HG03571 (cell line): ENCODE measurements around the gene CYP4Z1.
"Not testable (repeated sequence)": the region's sequence is repeated elsewhere in the genome, so short reads cannot be mapped to it uniquely, and the experiment has no call there.

Experiments
- ATAC-seq: cut with Tn5 transposase; IDR thresholded peaks from one replicate; pipeline ENCODE4 v1.9.1; 2021; ENCODE audit not compliant: unreplicated experiment

Gene CYP4Z1

DNA sequence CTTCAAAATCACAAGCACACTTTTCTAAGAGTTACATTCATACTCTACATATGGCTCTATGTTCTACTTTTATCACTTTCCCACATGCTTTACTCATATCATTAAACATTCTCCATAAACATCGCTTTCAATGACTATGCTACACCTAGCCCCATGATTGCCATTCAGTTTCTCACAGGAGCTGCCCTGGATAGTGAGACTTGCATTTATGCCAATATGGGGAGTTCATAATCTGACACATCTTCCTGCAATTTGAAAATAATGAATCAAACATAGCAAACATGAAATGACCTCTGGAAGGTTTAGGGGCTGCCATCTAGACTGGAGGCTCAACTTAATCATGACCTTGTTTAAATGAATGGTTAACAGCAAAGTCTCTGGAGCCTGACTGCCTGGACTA is 61.2 kb downstream of the CYP4Z1 start:
- no peak for ATAC-seq

- ATAC-seq: not testable (repeated sequence)
Observed at GRCh38 chr1:47128854-47129253, 61.8 kb downstream of the CYP4Z1 start.

DNA sequence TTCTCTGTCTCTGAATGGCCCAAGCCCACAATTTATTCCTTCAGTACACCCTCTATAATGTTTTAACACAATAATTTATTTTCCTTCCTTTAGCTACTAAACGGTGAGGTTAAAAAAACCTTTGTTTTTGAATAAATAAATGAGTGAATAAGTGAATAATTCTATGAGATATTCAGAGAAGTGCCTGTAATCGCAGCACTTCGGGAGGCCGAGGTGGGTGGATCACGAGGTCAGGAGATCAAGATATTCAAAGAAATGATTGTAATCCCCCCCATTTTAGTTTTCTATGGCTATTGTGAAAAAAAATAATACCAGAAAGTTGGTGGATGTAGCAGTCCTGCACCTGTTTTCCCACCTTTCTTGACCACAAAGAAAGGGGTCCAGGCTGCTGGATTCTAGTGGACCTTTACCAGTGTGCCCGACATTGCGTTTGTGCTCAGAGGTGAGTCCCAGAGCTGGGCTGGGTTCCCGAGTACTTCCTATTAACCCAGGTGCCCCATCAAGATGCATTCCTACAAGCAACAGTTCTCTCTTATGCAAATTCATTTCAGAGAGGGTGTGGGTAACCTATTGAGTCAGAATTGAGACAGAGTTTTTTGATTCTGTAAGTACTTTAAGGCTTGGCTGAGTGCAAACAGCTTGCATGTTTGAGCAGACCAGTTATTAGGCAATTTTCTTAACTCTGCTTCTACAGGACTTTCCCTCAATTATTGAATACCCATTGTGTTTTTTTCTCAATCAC is 62.6 kb downstream of the CYP4Z1 start:
- not testable (repeated sequence) for ATAC-seq

DNA sequence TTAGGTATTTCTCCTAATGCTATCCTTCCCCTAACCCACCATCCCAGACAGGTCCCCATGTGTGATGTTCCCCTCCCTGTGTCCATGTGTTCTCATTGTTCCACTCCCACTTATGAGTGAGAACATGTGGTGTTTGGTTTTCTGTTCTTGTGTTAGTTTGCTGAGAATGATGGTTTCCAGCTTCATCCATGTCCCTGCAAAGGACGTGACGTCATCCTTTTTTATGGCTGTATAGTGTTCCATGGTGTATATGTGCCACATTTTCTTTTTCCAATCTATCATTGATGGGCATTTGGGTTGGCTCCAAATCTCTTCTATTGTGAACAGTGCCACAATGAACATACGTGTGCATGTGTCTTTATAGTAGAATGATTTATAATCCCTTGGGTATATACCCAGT is 65.6 kb downstream of the CYP4Z1 start:
- not testable (repeated sequence) for ATAC-seq

- no peak for ATAC-seq
Observed at GRCh38 chr1:47137198-47137597, 70.2 kb downstream of the CYP4Z1 start, which contains the start of gene CYP4A22. Gene CYP4A22, plus strand, starts transcription at chr1:47137441. Its CDS starts 45 bp downstream, at chr1:47137486.

GRCh38 chr1:47137925-47138615 is 71.0 kb downstream of the CYP4Z1 start:
- no peak for ATAC-seq

DNA sequence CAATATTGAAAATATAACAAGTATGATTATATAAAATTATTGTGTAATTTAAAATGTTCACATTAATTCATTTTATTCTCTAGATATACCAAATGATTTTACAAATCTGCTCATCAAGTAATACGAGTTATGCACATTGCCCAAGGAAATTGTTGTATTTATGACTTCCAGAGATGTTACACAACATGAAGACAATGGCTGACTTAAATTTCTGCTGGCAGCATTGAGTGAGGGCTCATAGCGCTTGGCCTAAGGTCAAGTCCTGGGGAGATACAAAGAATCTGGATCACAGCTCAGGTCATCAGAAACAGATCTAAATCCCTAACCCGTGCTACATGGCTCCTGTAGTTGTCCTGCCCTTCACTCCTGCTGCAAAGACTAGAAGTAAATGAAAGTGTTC is 73.3 kb downstream of the CYP4Z1 start:
- ATAC-seq: not testable (repeated sequence)

- not testable (repeated sequence) for ATAC-seq
Observed at GRCh38 chr1:47143654-47144053, 76.6 kb downstream of the CYP4Z1 start.

DNA sequence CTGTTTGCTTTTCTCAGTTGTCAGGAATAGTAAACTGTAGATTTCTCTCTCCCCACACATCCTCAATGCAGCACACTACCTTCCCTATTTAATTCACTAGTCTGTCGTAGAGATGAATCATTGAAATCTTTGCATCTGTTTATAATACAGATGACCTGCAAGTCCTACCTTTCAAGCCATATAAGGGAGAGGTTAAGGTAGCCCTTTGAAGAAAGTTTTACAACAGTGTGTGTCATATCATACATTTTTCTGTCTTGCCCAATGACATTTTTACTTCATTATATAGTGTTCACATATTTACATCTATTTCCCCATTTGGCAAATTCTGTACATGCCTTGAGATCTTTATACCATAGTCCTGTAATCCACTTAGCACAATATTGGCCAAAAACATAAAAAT is 79.5 kb downstream of the CYP4Z1 start:
- not testable (repeated sequence) for ATAC-seq

GRCh38 chr1:47147047-47147785 is 80.2 kb downstream of the CYP4Z1 start:
- ATAC-seq: no peak

- ATAC-seq: not testable (repeated sequence)
Observed at GRCh38 chr1:47149162-47149561, 82.1 kb downstream of the CYP4Z1 start.

DNA sequence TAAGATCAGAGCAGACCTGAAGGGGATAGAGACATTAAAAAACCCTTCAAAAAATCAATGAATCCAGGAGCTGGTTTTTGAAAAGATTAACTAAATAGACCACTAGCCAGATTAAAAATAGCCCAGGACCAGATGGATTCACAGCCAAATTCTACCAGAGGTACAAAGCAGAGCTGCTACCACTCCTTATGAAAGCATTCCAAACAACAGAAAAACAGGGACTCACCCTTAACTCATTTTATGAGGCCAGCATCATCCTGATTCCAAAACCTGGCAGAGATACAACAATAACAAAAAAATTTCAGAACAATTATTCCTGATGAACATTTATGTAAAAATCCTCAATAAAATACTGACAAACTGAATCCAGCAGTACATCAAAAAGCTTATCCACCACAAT is 89.4 kb downstream of the CYP4Z1 start:
- not testable (repeated sequence) for ATAC-seq

GRCh38 chr1:47157957-47158356 is 90.9 kb downstream of the CYP4Z1 start:
- ATAC-seq: not testable (repeated sequence)

- no peak for ATAC-seq
Observed at GRCh38 chr1:47160716-47161115, 93.7 kb downstream of the CYP4Z1 start.

DNA sequence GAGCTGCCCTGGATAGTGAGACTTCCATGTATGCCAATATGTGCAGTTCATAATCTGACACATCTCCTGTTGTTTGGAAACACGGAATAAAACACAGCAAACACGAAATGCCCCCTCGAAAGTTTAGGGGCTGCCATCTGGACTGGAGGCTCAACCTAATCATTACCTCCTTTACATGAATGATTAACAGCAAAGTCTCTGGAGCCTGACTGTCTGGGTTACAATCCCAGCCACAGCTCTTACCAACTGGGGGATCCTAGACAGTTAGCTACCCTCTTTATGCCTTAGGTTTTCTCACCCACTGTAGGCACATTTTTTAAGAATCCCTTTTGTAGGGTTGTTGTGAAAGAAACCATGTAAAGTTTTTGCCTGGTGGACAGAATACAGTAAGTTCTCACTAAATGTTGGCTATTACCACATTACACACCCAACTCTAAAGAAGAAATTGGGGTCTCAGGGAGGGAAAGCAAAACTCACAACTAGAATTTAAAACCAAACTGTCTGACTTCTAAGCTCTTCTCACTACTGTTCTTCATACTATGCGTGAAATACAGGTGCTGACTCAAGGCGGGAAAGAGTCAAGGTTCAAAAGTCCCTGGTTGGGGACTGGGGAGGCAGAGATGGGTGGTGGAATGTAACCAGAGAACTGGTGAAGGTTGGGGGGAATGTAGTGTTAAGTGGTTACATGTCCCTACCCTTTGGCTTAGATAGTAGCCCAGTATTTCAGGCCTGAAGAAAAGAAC is 94.4 kb downstream of the CYP4Z1 start:
- no peak for ATAC-seq

- ATAC-seq: no peak
Observed at GRCh38 chr1:47164552-47164951, 97.5 kb downstream of the CYP4Z1 start.
